Upper lobe of left lung (tissue), 6 donors: ENCODE data around the gene GPATCH8. TPM values are rescaled to one million over a fixed set of nuclear protein-coding genes. Genes with fewer than 3 reads are reported as not detected.
"Not testable (repeated sequence)": the region's sequence is repeated elsewhere in the genome, so short reads cannot be mapped to it uniquely, and the experiment has no call there.

Experiments
- ATAC-seq, 2 donors: fragments of 200-7000 bp; cut with Tn5 transposase; one replicate each; pipeline ENCODE4 v1.9.1; 2022; ENCODE audit warnings: mild to moderate bottlenecking in 2 of 2, moderate library complexity in 2 of 2; ENCODE audit not compliant: low FRiP score in 2 of 2
- DNase-seq, 2 donors: peaks; one replicate each; pipeline ENCODE4 v3.0.0-alpha.2; 2019 to 2020
- H3K27ac ChIP-seq, 4 donors: fragments of 200-600 bp; sonication (generic); one replicate each; pipeline ENCODE4 v1.5.1; 2016 to 2019
- H3K27me3 ChIP-seq, 4 donors: fragments of 200-600 bp; sonication (generic); one replicate each; pipeline ENCODE4 v1.5.1; 2017 to 2019
- H3K36me3 ChIP-seq, 4 donors: fragments of 200-600 bp; sonication (generic); one replicate each; pipeline ENCODE4 v1.5.1; 2016 to 2019
- H3K4me1 ChIP-seq, 4 donors: fragments of 200-600 bp; sonication (generic); one replicate each; pipeline ENCODE4 v1.5.1; 2018 to 2019
- H3K4me3 ChIP-seq, 4 donors: fragments of 200-600 bp; sonication (generic); one replicate each; pipeline ENCODE4 v1.5.1; 2017 to 2019; ENCODE audit warnings: mild to moderate bottlenecking in 2 of 4, moderate library complexity in 1 of 4
- H3K9me3 ChIP-seq, 4 donors: fragments of 200-600 bp; sonication (generic); one replicate each; pipeline ENCODE4 v1.5.1; 2018 to 2019
- EP300 ChIP-seq, 4 donors: sonication (generic); formaldehyde crosslinking; IDR thresholded peaks; one replicate each; pipeline ENCODE4 v1.5.1; 2017; ENCODE audit warnings: antibody characterized with exemption in 4 of 4, control low read depth in 2 of 4
- POLR2A ChIP-seq, 4 donors: fragments of 450-650 bp; IDR thresholded peaks; one replicate each; pipeline ENCODE4 v1.5.1; 2016 to 2017; ENCODE audit warnings: antibody characterized with exemption in 4 of 4, mild to moderate bottlenecking in 2 of 4
- POLR2AphosphoS5 ChIP-seq, 2 donors: sonication (generic); formaldehyde crosslinking; IDR thresholded peaks; one replicate each; pipeline ENCODE4 v1.5.1; 2017; ENCODE audit warnings: antibody characterized with exemption in 2 of 2
- WGBS, 2 donors: methylation state at CpG; one replicate each; pipeline ENCODE4 v1.1.5; 2017 to 2018; 5-methylcytosine and 5-hydroxymethylcytosine counted together
- total RNA-seq, 6 donors: library from RNA; depleted of rRNA in 4 of 6; stranded (reverse); fragments of >200 nt in 4 of 6; gene quantifications; one replicate each; pipeline versions ENCODE4 v1.1.0 to v1.2.1, GENCODE V29; 2016 to 2021
- TF ChIP-seq, protein P1 (sequence below), 6 experiments: fragments of 450-650 bp in 4 of 6; fragments of 200-600 bp in 2 of 6; sonication (generic) in 2 of 6; IDR thresholded peaks; one replicate each; pipeline ENCODE4 v1.5.1; 2016 to 2019; ENCODE audit warnings: antibody characterized with exemption in 6 of 6
- donor health status: DM: no; HTN: no; CAD: no; lungs with moderate emphysema.
- donor health status: DM: no; HTN: yes; CAD: no; lungs with severe emphysema.

GPATCH8 gene
- total RNA-seq, 6 donors from 2014 or later: 27.2 to 74.5 (median 44.1) TPM

- H3K9me3 ChIP-seq, H3K27me3 ChIP-seq, H3K36me3 ChIP-seq, H3K4me3 ChIP-seq, H3K27ac ChIP-seq, ATAC-seq, DNase-seq, H3K4me1 ChIP-seq: not testable (repeated sequence)
- 86 to 92% methylated on average over 7 to 30 of the region's 42 CpGs for WGBS, 2 donors
Observed at GRCh38 chr17:44368391-44369243, 134.6 kb downstream of the GPATCH8 start.

- Histone ChIP-seq H3K27me3 (peaks cover 0 to 9% (median 3%) of the 10 kb centered on the region in 4 donors), H3K27ac (no peak overlapping the region), H3K4me1 (peaks cover 12 to 17% (median 14%) of the 10 kb centered on the region in 4 donors), H3K4me3 (no peak overlapping the region), H3K9me3 (no peaks in the 10 kb centered on the region), H3K36me3 (no peaks in the 10 kb centered on the region)
- DNase-seq (no peak), ATAC-seq (no peak)
- 72 to 78% methylated on average over 7 of the region's 7 CpGs for WGBS, 2 donors
- TF ChIP-seq POLR2AphosphoS5 (IDR thresholded peaks at IDR 0.05) (no peak), EP300 (IDR thresholded peaks at IDR 0.05) (no peak), POLR2A (IDR thresholded peaks at IDR 0.05) (no peak)
- TF ChIP-seq, protein P1, sequence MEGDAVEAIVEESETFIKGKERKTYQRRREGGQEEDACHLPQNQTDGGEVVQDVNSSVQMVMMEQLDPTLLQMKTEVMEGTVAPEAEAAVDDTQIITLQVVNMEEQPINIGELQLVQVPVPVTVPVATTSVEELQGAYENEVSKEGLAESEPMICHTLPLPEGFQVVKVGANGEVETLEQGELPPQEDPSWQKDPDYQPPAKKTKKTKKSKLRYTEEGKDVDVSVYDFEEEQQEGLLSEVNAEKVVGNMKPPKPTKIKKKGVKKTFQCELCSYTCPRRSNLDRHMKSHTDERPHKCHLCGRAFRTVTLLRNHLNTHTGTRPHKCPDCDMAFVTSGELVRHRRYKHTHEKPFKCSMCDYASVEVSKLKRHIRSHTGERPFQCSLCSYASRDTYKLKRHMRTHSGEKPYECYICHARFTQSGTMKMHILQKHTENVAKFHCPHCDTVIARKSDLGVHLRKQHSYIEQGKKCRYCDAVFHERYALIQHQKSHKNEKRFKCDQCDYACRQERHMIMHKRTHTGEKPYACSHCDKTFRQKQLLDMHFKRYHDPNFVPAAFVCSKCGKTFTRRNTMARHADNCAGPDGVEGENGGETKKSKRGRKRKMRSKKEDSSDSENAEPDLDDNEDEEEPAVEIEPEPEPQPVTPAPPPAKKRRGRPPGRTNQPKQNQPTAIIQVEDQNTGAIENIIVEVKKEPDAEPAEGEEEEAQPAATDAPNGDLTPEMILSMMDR (IDR thresholded peaks at IDR 0.05): no peak
Observed at GRCh38 chr17:44367231-44367979, 135.8 kb downstream of the GPATCH8 start.

DNA sequence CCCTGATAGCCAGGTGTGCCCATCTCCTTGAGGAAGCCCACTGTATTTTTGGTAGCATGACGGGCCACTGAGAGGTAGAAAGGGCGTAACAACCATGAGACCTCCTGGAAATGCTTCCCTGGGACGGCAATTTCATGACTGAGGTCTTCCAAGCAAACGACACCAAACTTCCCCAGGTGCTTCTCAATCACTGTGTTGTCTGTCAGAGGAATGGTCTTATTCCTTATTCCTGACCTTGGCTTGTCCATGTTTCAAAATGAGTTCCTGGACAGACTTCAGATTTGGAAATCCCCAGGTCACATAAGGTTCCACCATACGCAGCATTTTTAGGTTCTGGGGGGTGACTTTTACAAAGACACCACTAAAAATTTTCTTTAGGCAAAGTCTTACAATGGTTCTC lies 138.2 kb downstream of the GPATCH8 start:
- peaks cover 15 to 28% (median 20%) of the 10 kb centered on the region in 4 donors for H3K4me1 ChIP-seq
- ATAC-seq, H3K4me3 ChIP-seq, H3K27me3 ChIP-seq, H3K27ac ChIP-seq, H3K9me3 ChIP-seq, DNase-seq, H3K36me3 ChIP-seq: not testable (repeated sequence)
- WGBS, 2 donors: 93 to 94% methylated on average over 5 of the region's 5 CpGs

- 2 to 7% methylated on average over 1 to 9 of the region's 63 CpGs for WGBS, 2 donors
- DNase-seq (peak; percentile 56 to 95), ATAC-seq (peak; percentile 66 to 96)
- peaks cover 0 to 9% (median 3%) of the 10 kb centered on the region in 4 donors for H3K27me3 ChIP-seq
- no peaks in the 10 kb centered on the region for H3K9me3 ChIP-seq
- TF ChIP-seq POLR2A (IDR thresholded peaks at IDR 0.05) (no peak), POLR2AphosphoS5 (IDR thresholded peaks at IDR 0.05) (no peak), EP300 (IDR thresholded peaks at IDR 0.05) (no peak)
- TF ChIP-seq, protein P1 (IDR thresholded peaks at IDR 0.05): peak; percentile 84 to 97 (median 87)
- peak within 1 kb of the TSS in 3 of 4 donors; percentile 21 to 74 (median 44) for H3K27ac ChIP-seq
- peaks cover 15 to 28% (median 20%) of the 10 kb centered on the region in 4 donors for H3K4me1 ChIP-seq
- H3K4me3 ChIP-seq: peak within 1 kb of the TSS; percentile 48 to 82 (median 56)
- no peaks in the 10 kb centered on the region for H3K36me3 ChIP-seq
Observed at GRCh38 chr17:44363613-44364159, 139.5 kb downstream of the GPATCH8 start, which contains the start of gene FAM171A2. FAM171A2 (minus strand) TSS chr17:44363853; CDS start chr17:44363714, 139 bp downstream.

- H3K9me3 ChIP-seq: no peaks in the 10 kb centered on the region
- peak overlapping the region in 2 of 4 donors; percentile 44 to 74 for H3K27ac ChIP-seq
- peak overlapping the region; percentile 48 to 82 (median 56) for H3K4me3 ChIP-seq
- peaks cover 0 to 9% (median 3%) of the 10 kb centered on the region in 4 donors for H3K27me3 ChIP-seq
- no peaks in the 10 kb centered on the region for H3K36me3 ChIP-seq
- peaks cover 15 to 28% (median 20%) of the 10 kb centered on the region in 4 donors for H3K4me1 ChIP-seq
- 1 to 4% methylated on average over 17 to 32 of the region's 45 CpGs for WGBS, 2 donors
- ATAC-seq (peak in 1 of 2 donors; percentile 48), DNase-seq (peak in 1 of 2 donors; percentile 87)
- TF ChIP-seq, protein P1 (IDR thresholded peaks at IDR 0.05): no peak
- TF ChIP-seq EP300 (IDR thresholded peaks at IDR 0.05) (no peak), POLR2AphosphoS5 (IDR thresholded peaks at IDR 0.05) (no peak), POLR2A (IDR thresholded peaks at IDR 0.05) (no peak)
Observed at GRCh38 chr17:44362949-44363612, 140.1 kb downstream of the GPATCH8 start.
